OCI-LY3 (cell line): ENCODE data around the gene VIPR2.

Experiments used
- EZH2phosphoT487 ChIP-seq: fragments of 200-600 bp; shearing (Covaris generic); IDR thresholded peaks from 2 replicates; pipeline ENCODE4 v1.6.1; 2018; ENCODE audit warnings: antibody characterized with exemption, mixed run types, low read depth
- TF ChIP-seq, protein P1 (sequence below): fragments of 200-600, 300-600 bp; sonication (generic); IDR thresholded peaks from 2 replicates; pipeline ENCODE4 v1.5.1; 2014; ENCODE audit warnings: antibody characterized with exemption, low read length, low read depth

DNA sequence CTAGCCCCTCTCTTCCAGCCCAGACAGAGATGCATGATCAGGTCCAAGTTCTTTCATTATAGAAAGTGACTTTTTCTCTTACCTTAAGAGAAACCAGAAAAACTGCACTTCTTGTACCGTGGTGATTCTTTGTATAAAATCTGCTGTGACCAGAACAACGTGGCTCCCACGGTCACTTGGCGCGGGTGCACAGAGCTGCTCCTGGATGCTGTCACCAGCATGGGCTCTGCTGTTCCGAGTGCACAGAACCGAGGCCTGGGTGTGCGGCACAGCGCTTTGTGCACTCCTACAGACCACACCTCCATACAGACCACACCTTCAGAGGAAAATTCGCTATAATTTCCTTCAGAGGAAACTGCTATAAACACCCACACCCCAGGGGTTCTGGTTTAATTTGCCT, 26.0 kb downstream of the VIPR2 start:
- TF ChIP-seq EZH2phosphoT487: no peak
- TF ChIP-seq, protein P1, sequence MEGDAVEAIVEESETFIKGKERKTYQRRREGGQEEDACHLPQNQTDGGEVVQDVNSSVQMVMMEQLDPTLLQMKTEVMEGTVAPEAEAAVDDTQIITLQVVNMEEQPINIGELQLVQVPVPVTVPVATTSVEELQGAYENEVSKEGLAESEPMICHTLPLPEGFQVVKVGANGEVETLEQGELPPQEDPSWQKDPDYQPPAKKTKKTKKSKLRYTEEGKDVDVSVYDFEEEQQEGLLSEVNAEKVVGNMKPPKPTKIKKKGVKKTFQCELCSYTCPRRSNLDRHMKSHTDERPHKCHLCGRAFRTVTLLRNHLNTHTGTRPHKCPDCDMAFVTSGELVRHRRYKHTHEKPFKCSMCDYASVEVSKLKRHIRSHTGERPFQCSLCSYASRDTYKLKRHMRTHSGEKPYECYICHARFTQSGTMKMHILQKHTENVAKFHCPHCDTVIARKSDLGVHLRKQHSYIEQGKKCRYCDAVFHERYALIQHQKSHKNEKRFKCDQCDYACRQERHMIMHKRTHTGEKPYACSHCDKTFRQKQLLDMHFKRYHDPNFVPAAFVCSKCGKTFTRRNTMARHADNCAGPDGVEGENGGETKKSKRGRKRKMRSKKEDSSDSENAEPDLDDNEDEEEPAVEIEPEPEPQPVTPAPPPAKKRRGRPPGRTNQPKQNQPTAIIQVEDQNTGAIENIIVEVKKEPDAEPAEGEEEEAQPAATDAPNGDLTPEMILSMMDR: no peak
